WTC11 (cell line): ENCODE results near the gene NFS1.

Experiments
- CREM ChIP-seq: sonication (generic); formaldehyde crosslinking; IDR thresholded peaks from 2 replicates; pipeline ENCODE4 v1.8.1; 2022; ENCODE audit warnings: mild to moderate bottlenecking, missing genetic modification reagents, moderate library complexity
- CTCF ChIP-seq: fragments of 200-600 bp; IDR thresholded peaks from 2 replicates; pipeline ENCODE4 v1.8.0; 2022; ENCODE audit warnings: antibody characterized with exemption
- ETV6 ChIP-seq: sonication (generic); formaldehyde crosslinking; IDR thresholded peaks from 2 replicates; pipeline ENCODE4 v1.8.1; 2022; ENCODE audit warnings: mild to moderate bottlenecking, missing genetic modification reagents
- FOXK1 ChIP-seq: sonication (generic); formaldehyde crosslinking; IDR thresholded peaks from 2 replicates; pipeline ENCODE4 v1.8.0; 2022; ENCODE audit warnings: mild to moderate bottlenecking, moderate library complexity, missing genetic modification reagents
- FOXP1 ChIP-seq: sonication (generic); formaldehyde crosslinking; IDR thresholded peaks from 2 replicates; pipeline ENCODE4 v1.8.0; 2022; ENCODE audit warnings: missing genetic modification reagents, mild to moderate bottlenecking, moderate library complexity, borderline replicate concordance
- HMGXB4 ChIP-seq: sonication (generic); formaldehyde crosslinking; IDR thresholded peaks from 2 replicates; pipeline ENCODE4 v1.8.1; 2023; ENCODE audit warnings: mild to moderate bottlenecking, moderate library complexity, missing genetic modification reagents
- MAX ChIP-seq: sonication (generic); formaldehyde crosslinking; IDR thresholded peaks from 2 replicates; pipeline ENCODE4 v1.8.0; 2022; ENCODE audit warnings: mild to moderate bottlenecking, missing genetic modification reagents
- NR2C2 ChIP-seq: sonication (generic); formaldehyde crosslinking; IDR thresholded peaks from 2 replicates; pipeline ENCODE4 v1.8.0; 2022; ENCODE audit warnings: mild to moderate bottlenecking, missing genetic modification reagents
- NR3C1 ChIP-seq: sonication (generic); formaldehyde crosslinking; conservative IDR thresholded peaks from 2 replicates; pipeline ENCODE4 v1.8.1; 2023; ENCODE audit warnings: low read depth, mild to moderate bottlenecking, missing genetic modification reagents
- PREB ChIP-seq: sonication (generic); formaldehyde crosslinking; IDR thresholded peaks from 2 replicates; pipeline ENCODE4 v1.8.1; 2022; ENCODE audit warnings: mild to moderate bottlenecking, missing genetic modification reagents, moderate library complexity, borderline replicate concordance
- SMAD3 ChIP-seq: sonication (generic); formaldehyde crosslinking; IDR thresholded peaks from 2 replicates; pipeline ENCODE4 v1.8.0; 2022; ENCODE audit warnings: missing genetic modification reagents, mild to moderate bottlenecking, borderline replicate concordance
- TEAD4 ChIP-seq: sonication (generic); formaldehyde crosslinking; IDR thresholded peaks from 2 replicates; pipeline ENCODE4 v1.8.0; 2022; ENCODE audit warnings: mild to moderate bottlenecking, missing genetic modification reagents
- USF2 ChIP-seq: sonication (generic); formaldehyde crosslinking; IDR thresholded peaks from 2 replicates; pipeline ENCODE4 v1.8.1; 2023; ENCODE audit warnings: mild to moderate bottlenecking, missing genetic modification reagents, moderate library complexity
- ZNF671 ChIP-seq: fragments of 250-450 bp; sonication (Bioruptor Pico); IDR thresholded peaks from 2 replicates; pipeline ENCODE4 v1.8.0; 2021; ENCODE audit warnings: mild to moderate bottlenecking

- TF ChIP-seq NR2C2 (CRISPR knock-in tag) (no peak), CTCF (no peak), TEAD4 (CRISPR knock-in tag) (no peak), ETV6 (CRISPR knock-in tag) (no peak), MAX (no peak), PREB (CRISPR knock-in tag) (no peak), FOXP1 (no peak), USF2 (CRISPR knock-in tag) (no peak), CREM (CRISPR knock-in tag) (no peak), HMGXB4 (CRISPR knock-in tag) (no peak), NR3C1 (CRISPR knock-in tag) (no peak), SMAD3 (no peak), ZNF671 (CRISPR knock-in tag) (no peak), FOXK1 (CRISPR knock-in tag) (no peak)
Measured at GRCh38 chr20:35618263-35619131, 80.7 kb downstream of the NFS1 start.
